Stimulated activated CD4-positive, alpha-beta T cell treated with anti-CD3 and anti-CD28 coated beads, Interleukin-1b, Interleukin-23, amount 100 ng/mL, for 4 hours (primary cell): ENCODE results near the gene TMEM258.
A peak's percentile ranks its signal among the peaks of the same experiment; 100 is the strongest.

Experiments
- DNase-seq, 2 donors: peaks; one replicate each; pipeline ENCODE4 v3.0.0-alpha.2; 2020; ENCODE audit warnings: low read depth in 2 of 2

TMEM258 gene

DNA sequence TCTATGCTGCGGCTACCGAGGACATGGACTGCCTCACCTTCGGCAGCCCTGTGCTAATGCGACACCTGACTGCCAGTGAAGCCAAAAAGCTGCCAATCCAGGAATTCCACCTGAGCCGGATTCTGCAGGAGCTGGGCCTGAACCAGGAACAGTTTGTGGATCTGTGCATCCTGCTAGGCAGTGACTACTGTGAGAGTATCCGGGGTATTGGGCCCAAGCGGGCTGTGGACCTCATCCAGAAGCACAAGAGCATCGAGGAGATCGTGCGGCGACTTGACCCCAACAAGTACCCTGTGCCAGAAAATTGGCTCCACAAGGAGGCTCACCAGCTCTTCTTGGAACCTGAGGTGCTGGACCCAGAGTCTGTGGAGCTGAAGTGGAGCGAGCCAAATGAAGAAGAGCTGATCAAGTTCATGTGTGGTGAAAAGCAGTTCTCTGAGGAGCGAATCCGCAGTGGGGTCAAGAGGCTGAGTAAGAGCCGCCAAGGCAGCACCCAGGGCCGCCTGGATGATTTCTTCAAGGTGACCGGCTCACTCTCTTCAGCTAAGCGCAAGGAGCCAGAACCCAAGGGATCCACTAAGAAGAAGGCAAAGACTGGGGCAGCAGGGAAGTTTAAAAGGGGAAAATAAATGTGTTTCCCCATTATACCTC, 3.6 kb upstream of the TMEM258 start:
- DNase-seq = no peak

DNA sequence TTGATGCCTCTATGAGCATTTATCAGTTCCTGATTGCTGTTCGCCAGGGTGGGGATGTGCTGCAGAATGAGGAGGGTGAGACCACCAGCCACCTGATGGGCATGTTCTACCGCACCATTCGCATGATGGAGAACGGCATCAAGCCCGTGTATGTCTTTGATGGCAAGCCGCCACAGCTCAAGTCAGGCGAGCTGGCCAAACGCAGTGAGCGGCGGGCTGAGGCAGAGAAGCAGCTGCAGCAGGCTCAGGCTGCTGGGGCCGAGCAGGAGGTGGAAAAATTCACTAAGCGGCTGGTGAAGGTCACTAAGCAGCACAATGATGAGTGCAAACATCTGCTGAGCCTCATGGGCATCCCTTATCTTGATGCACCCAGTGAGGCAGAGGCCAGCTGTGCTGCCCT, 3.1 kb upstream of the TMEM258 start:
- no peak for DNase-seq

DNA sequence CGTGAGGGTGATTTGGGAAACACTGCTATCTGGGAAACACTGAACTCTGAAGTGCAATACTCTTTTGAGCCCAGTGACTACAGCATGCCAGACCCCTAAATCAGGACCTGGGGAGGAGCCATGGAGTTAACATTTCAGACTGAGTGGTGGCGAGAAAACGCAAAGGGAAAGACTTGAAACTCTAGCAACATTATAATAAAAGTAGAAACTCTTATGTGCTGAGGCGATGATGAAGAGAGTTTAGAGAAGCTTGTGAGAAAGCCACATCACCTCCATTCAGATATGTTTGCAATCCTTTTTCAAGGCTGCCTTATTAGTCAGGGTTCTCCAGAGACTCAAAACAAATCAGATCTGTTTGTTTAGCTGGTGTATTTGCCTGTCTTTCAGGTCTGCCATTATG, 2.2 kb upstream of the TMEM258 start:
- DNase-seq = no peak

DNA sequence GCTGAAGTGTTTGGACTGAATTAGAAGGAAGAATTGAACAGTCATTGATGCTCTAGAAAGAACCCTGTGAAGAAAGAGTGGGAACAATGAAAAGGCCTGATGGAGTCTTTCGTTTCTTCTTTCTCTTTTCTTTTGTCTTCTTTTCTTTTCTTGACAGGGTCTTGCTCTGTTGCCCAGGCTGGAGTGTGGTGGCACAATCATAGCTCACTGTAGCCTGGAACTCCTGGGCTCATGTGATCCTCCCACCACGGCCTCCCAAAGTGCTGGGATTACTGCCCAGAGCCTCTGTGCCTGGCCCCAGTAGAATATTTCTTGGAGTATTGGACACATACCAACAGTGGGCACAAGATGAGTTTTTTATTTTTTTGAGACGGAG, 1.4 kb upstream of the TMEM258 start:
- no peak for DNase-seq

DNA sequence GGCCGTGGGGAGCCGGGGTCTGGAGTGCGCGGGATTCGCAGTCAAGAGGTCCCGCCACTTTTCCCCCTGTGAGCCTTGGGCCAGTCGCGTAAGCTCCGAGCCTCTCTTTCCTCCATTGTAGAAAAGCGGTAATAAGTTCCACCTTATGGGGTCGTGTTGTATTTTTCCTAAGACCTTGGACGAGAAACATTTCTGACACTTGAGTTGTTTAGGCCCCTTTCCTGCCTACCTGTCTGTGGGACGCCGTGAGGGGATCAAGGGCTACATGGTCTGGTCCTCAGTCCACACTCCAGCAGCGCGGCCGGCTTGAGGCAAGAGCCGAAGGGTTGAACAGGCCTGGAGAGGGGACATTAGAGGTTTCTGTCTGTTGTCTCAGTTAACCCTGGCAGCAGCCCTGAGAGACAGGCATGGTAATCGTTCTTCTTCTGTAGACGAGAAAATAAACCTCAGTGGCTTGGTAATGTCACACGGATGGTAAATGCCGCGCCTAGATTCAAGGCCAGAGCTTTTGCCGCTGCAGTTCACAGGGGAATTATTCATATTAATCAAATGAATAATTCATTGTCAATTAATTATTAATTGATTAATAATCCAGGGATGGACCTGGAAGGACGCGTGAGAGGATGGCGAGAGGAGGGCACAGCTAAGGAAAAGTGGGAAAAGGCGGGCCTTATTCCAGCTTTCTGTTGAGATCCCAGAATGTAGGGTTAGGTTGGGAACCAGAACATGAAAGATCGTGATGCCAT, 857 bp upstream of the TMEM258 start:
- DNase-seq = no peak

DNA sequence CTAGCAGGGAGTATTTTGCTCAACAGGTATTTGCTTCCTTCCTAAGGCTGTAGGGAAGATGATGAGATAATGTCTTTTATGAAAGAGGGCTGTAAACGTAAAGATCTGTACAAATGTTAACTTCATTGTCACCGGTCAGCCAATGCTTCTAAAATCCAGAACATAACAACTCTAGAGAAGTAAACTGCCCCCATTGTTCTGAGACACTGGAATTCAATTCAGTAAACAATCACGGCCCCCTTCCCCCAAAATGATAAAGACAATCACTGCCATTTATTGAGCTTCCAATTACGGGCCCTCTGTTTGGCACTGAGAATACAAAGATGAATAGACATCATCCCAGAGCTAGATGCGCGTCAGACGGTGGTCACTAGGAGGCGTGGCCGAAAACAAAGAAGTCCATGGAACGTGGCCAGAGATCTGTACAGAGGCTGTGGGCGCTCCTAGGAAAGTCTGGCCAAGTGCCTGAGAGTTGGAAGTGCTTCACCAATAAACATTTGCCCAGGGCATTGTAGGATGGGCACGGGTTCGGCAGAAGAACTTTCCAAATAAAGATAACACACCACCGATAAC, 576 bp downstream of the TMEM258 start:
- DNase-seq = no peak

DNA sequence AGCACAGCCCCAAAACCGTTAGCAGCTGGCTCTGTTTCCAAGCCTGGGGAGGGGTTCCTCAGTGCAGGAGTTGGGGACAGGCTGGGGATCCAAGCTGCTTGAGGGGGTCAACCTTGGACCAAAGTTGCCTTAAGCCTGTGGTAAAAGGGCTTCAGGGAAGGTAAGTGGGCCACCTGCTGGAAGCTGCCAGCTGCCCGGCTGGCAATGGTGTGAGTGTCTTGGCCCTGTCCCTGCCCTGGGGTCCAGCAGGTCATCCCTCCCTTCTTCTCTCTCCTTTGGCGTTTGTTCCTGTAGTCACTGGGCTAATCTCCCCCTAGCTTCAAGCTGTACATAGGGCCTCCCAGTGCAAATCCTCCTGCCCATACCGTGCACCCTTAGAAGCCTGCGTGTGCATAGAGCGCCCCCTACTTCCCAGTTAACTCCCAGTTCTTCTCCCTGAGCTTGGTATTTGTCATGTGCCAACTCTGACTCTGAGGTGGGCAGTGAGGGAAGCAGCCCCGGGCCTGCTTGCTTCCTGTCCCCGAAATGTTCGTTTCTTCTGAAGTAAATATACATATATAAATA, 4.4 kb downstream of the TMEM258 start:
- no peak for DNase-seq

DNA sequence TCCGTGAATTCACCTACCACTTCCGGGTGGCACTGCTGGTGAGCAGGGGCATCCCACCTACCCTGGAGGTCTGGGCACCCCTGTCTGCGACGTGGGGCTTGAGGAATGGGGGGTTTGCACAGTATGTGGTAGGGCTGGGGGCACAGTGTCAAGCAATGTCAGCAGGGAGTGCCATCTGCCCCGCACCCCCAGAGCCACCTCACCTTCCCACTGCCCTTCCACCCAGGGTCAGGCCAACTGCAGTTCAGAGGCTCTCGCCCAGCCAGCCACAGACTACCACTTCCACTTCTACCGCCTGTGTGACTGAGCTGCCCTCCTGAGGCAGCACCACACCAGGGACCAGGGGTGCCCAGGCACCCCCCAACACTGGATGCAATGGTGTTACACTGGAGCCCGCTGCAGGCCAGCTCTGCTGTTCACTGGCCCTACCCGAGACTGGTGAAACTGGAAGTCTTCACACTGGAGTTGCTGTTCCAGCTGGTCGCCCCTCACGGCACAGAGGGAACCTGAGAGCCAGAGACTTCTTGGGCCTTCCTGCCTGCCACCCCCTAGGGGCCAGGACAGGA, 6.5 kb downstream of the TMEM258 start:
- no peak for DNase-seq

DNA sequence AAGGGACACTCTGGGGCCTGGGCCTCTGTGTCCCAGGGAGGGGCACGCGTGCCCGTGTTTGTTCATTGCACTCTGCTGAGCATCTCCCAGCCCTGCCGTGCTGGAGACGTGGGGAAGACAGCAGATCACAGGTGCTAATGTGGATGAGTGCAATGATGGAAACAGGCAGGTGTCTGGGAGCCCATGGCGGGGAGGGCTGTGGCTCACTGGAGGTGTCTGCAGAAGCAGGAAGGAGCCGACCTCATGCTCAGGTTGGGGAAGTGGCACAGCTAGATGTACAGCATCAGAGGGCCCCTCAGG, 7.9 kb downstream of the TMEM258 start:
- no peak for DNase-seq

DNA sequence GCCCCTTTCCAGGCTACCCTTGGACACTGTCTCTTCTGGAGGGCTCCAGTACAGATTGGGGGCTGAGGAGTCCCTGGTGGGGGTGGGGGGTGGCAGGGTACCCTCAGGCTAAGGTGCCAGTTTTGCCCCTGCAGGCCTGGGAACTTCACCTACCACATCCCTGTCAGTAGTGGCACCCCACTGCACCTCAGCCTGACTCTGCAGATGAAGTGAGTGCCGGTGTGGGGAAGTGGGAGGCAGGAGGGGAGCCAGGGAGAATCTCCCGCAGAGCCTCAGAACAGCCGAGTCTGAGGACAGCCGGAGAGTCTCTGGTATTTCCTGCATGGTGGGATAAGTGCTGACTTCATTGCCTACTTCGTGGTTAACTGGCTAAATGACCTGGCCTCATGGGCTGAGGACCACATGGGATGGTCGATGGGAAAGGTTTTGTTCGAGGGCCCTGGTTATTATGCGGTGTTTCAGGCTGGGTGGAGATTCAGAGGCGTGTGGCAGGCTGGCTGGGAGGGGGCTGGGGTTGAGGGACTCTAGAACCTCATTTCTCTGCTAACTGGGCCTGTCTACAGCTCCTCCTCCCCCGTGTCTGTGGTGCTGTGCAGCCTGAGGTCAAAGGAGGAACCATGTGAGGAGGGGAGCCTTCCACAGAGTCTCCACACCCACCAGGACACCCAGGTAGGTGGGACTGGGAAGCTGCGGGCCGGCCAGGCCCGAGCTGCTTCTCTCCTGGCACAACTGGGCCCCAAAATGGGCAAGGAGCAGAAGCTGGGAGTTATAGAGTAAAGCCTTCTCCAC, 8.5 kb downstream of the TMEM258 start:
- no peak for DNase-seq

DNA sequence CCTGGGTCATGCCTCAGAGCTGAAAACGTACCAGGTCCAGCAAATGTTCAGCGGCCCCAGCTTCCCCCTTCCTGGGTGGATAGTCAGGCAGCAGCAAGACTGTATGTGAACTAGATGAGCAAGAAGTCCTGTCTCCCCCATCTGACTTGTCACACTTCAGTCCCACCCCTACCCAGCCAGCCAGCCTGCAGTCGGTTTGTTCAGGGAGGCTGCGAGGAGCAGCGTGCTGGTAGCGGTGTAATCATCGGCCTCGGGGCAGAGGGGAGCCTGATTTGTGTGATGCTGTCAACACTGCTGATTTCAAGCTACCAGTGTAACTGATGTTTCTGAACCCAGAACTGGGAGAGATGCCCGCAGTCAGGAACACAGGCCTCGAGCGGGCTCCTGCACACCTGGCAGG, 9.6 kb downstream of the TMEM258 start:
- no peak for DNase-seq

DNA sequence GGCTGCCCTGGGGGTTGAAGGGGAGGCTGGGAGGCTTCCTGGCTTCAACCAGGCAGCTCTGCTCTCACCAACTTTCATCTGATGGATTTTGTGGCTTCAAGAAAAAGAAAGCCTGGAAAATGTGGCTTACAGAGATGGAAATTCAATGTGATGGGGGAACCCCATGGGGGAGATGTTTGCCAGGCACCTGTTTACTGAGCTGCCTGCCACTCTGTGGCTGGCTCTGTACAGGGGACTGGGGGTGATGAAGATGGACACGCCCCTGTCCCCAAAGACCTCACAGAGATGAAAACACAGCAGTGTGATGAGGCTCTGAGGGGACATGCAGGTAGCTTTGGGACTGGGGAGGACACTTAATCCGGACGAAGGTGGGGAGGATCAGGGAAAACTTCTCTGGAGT, 10.1 kb downstream of the TMEM258 start:
- DNase-seq = no peak

DNA sequence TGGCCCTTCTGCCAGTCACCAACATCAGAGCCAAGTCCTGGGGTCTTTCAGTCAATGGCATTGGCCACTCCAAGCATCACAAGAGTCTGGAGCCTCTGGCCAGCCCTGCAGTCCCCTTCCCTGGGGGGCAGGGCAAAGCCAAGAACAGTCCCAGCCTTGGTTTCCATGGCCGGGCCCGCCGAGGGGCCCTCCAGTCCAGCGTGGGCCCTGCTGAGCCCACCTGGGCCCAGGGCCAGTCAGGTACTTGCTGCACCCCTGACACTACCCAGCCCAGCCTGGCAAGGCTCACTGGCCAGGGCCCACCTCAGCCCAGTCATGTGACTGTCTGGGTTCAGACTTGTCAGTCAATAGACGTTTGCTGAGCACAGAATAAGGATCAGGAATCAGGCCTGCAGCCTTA, 10.8 kb downstream of the TMEM258 start:
- no peak for DNase-seq

DNA sequence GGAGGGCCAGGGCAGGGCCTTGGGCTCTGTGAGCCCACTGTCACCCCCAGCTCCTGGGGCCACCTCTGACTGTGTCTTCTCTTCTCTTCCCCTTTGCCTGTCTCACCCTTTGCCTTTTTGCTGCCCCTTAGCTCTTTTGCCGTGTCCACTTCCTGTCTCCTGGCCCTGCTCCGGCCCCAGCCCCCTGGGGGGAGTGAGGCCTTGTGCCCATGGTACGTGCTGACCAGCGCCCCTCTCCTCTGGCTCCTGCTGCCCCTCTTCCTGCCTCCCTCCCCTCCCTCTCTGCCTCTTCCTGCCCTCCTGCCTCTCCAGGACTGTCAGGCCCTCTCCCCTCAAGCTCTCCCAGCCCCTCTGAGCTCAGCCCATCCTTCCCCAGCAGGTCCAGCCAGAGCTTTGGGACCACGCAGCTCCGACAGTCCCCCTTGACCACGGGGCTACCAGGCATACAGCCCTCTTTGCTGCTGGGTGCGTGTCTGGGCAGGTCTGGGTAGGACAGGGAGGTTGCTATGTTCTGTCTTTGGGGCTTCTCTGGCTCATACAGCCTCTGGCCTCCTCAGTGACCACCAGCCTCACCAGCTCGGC, 11.7 kb downstream of the TMEM258 start:
- DNase-seq = no peak

DNA sequence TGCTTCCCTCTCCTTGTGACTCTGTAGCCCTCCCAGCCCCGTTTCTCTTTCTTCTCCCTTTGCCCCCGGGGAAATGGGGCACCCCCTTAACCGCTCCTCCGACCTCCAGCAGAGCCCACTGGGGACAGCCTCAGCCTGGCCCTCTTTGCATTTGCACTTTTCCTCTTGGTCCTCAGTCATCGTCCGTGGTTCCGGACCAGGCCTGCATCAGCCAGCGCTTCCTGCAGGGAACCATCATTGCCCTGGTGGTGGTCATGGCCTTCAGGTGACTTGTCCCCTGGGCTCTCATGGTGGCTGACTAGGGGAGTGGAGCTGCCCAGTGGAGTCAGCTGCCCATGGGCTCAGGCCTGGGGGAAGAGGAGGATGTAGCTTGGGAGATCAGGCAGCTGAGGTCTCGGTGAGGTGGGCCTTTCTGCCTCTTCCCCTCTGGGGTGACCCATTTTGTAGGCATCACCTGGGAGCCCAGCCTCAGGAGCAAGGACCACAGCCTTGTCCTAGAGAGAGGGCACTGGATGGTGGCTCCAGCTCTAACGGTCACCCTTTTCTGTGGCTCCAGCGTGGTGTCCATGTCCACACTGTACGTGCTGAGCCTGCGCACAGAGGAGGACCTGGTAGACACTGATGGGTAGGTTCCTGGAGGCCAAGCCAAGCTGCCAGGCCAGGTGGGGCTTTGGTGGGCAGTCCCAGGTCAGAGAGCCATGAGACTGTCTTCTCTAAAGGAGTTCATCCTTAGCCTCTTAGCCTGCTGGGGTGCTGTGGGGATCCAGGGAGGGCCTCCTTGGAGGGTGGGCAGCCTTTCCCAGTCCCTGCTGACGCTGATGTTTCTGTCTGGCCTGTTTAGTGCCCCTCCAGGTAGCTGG, 12.5 kb downstream of the TMEM258 start:
- DNase-seq = no peak

DNA sequence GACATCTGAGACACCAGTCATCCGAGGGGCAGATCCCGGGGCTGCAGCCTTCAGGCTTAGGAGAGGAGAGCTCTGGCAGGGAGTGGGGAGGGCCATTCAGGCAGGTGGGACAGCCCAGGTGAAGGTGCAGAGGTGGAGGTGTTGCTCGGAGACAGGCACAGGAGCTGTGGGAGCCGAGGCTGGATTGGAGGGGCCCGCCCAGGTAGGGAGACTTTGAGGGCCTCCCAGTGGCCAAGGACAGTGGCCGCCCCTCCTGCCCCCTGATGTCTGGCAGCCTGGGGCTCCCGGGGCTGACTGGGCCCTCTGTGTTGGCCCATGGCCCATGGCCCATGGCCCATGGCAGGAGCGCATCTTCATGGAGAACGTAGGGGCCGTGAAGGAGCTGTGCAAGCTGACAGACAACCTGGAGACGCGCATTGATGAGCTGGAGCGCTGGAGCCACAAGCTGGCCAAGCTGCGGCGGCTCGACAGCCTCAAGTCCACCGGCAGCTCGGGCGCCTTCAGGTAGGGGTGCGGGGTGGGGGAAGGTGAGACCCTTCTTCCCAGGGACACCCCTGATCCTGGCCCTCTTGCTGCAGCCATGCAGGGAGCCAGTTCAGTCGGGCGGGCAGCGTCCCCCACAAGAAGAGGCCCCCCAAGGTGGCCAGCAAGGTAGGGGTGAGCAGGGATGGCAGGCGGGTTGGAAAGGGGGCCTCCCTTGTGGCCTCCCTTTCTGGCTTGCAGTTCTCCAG, 13.3 kb downstream of the TMEM258 start:
- no peak for DNase-seq

DNA sequence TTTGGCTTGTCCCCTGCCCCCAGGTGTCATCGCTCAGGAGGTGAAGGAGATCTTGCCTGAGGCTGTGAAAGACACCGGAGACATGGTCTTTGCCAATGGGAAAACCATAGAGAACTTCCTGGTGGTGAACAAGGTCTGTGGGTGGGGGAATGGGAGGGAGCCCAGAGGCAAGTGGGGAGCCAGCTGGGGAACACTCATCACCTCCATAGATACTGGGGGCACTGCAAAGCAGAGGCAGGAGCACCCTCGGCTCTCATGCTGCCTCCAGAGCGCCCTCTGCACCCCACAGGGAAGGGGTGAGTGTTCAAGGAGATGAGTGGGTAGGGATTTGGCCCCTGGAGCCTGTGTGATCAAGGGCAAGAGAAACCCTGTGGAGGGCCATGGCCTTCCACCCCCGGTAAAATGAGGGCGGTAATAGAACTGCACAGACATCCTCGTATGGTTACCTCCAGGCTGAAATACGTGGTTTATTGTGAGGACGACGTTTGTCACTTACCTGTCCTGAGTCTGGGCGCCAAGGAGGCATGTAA, 14.0 kb downstream of the TMEM258 start:
- no peak for DNase-seq

DNA sequence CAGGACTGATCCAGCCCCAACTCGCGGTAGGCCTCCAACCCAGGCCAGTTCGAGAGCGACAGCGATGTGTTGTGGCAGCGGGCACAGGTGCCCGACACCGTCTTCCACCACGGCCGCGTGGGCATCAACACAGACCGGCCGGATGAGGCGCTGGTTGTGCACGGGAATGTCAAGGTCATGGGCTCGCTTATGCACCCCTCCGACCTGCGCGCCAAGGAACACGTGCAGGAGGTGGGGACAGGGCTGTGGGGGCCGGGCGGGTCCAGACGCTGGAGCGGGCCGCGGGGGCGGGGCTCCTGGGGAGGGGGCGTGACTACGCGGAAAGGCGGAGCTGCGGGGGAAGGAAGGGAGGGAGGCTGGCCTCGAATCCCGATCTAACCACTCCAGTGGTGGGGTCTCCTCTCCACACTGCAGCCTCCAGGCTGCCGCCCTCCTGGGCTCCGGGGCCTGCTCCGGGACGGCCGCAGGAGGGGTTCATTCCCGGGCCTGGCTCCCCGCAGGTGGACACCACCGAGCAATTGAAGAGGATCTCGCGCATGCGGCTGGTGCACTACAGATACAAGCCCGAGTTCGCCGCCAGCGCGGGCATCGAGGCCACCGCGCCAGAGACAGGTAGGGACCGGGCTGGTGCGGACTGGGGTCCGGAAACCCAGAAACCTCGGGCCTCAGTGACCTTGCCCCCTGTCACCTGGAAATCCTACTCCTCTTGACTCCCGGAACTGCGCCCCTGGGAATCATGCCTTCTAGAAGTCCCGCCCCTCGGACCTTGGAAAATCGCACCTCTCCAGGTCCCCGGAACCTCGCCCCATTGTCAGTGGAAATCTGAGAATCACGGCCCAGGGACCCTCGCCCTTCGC, 14.9 kb downstream of the TMEM258 start:
- DNase-seq = peak; percentile 54 to 67

DNA sequence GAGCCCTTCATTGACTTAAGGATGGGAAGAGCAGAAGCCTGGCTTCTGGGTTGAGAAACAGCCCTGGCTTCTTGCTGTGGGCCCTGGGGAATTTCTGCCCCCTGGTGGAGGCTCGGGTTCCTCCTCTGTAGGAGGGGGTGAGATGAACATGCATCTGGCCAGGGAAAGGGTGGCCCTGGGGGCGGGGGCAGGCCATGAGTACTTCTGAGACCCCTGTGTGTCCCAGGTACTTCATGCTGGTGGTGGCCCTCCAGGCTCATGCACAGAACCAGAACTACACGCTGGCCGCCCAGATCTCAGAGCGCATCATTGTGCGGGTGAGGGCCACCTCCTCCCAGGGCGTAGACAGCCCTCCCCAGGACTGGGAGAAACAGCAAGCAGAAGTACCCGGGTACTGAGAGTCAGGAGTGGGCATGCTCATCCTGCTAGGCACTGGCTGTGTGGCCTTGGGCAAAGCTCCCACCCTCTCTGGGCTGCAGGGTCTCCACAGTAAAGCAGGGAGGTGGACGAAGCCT, 15.8 kb downstream of the TMEM258 start:
- DNase-seq = peak; percentile 39 to 53
